GM10266 (cell line): ENCODE data around the gene GRB10.

Experiments
- DNase-seq: peaks from one replicate; pipeline ENCODE4 v3.0.0; 2012; ENCODE audit errors: extremely low spot score
- TF ChIP-seq, protein P1 (sequence below): IDR thresholded peaks from 2 replicates; pipeline ENCODE4 v1.5.1; 2012; ENCODE audit warnings: mild to moderate bottlenecking, low read depth; ENCODE audit not compliant: control insufficient read depth, insufficient read depth; ENCODE audit errors: missing control alignments

The GRB10 gene

DNA sequence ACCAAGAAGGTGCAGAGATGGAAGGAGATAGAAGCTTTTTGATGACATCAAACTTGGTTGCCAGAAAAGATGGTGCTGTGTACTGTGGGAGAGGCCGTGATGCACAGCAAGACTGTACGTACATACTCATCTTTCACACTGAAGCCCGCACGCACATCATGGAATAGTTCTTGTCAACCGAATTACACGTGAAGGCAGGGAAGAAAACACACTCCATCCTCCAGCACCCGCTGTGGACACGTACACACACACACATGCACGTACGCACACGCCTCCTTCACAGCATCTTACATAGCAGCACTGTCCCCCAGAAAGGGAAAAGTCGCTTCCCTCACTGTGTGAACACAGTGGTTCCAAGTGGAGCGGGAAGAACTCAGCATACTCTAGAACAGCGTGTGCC lies 163.0 kb downstream of the GRB10 start:
- DNase-seq = no peak
- TF ChIP-seq, protein P1, sequence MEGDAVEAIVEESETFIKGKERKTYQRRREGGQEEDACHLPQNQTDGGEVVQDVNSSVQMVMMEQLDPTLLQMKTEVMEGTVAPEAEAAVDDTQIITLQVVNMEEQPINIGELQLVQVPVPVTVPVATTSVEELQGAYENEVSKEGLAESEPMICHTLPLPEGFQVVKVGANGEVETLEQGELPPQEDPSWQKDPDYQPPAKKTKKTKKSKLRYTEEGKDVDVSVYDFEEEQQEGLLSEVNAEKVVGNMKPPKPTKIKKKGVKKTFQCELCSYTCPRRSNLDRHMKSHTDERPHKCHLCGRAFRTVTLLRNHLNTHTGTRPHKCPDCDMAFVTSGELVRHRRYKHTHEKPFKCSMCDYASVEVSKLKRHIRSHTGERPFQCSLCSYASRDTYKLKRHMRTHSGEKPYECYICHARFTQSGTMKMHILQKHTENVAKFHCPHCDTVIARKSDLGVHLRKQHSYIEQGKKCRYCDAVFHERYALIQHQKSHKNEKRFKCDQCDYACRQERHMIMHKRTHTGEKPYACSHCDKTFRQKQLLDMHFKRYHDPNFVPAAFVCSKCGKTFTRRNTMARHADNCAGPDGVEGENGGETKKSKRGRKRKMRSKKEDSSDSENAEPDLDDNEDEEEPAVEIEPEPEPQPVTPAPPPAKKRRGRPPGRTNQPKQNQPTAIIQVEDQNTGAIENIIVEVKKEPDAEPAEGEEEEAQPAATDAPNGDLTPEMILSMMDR = no peak

- TF ChIP-seq, protein P1 = no peak
Observed at GRCh38 chr7:50618281-50618680, 164.4 kb downstream of the GRB10 start.

DNA sequence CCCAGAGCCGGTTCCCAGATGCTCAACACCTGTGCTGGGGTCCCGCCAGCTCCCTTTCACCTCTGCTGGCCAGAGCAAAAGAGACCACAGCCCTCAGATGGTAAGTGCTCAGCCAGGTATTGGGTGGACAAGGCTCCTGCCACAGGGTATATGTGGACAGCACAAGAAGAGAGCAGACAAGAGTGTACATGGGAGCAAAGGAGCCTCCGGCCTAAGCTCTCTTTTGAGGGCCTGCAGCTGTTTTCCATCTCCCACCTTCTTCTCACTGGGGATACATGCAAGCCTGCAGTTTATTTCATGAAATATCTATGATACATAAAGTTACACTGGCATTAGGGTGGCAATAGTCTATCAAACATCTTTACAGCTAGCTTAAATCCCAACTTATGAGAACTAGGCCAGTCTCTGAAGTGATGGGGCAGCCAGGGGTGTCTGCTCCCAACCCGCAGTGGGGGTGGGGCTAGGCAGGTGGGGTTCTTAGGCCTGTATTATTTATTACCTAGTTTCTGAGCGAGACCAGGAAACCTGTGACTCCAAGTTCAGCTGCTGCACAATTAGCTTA lies 167.1 kb downstream of the GRB10 start:
- no peak for DNase-seq

More at GRCh38 chr7:50618281-50618680, 164.4 kb downstream of the GRB10 start:
- DNase-seq = no peak

GRCh38 chr7:50614721-50615518 lies 167.8 kb downstream of the GRB10 start:
- TF ChIP-seq, protein P1 = no peak
- DNase-seq = no peak

More for the DNA sequence above, 167.1 kb downstream of the GRB10 start:
- TF ChIP-seq, protein P1 = no peak

DNA sequence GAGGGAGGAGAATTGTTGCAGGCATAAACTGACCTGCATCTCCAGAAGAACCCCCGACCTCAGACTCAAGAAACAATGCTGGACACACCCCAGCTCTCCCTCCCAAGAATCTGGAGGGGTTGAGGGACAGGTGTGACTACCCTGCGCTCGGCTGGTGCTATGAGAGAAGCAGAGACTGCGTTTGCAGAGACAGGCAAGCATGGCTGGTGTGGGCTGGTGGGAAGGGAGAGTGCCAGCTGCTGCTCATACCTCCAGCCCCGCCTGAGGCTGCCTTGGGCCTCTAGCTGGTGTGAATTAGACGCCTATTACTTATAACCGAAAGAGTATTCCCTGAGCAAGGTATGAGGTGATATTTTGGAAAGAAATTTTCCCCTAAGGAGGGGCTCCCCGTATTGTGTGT lies 169.2 kb downstream of the GRB10 start:
- TF ChIP-seq, protein P1 = no peak
- DNase-seq = no peak

DNA sequence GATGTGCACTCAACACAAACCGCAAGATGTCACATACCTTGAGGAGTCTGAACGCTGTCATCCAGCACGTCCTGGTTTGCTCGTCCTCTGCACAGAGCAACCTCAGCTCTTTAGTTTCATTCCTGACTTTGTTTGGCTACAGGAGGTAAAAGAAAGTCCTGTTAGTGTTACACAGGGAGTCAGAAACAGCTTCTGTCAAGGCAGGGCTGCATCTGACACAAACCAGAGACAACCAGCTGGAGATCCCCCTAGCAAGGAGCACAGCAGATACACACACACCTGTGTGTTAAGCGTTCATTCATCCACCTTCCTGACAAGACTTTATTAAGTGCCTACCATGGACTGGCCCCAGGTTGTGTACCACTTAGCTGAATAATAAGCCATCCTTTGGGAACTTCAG lies 170.0 kb downstream of the GRB10 start:
- DNase-seq = no peak
- TF ChIP-seq, protein P1 = no peak

DNA sequence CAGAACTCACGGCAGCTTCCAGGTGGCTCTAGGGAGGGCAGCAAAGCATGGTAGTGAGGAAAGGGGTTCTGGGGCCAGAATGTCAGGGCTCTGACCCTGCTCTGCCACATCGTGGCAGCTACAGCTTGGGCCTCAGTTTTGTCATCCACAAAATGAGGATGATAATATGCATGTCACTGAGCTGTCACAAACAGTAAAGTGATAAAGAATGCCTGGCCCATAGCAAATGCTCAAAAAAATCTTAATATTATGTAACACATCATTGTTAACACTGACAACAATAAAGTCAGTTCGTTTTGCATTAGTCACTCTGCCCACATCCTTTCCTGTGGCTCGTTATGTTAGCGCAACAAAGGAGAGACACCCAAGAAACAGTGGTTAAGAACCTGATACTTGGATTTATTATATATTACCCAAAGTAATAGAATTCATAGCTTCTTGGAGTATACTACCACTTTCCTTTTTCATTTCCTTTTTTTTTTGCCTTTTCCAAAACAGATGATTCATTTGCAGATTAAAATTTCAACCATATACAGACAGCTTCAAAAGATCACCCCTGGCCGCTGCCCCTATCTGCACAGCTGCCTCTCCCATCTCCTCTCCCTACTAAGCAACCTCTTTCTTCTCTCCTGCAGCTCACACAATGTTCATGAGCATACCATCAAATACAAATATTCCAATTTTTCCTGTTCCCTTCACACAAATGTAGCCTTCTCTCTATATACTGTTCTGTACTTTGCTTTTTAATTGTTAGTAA lies 172.0 kb downstream of the GRB10 start:
- no peak for DNase-seq
- TF ChIP-seq, protein P1 = no peak
